ENCODE measurements around the gene KCND3.
"Not testable (repeated sequence)": the region's sequence is repeated elsewhere in the genome, so short reads cannot be mapped to it uniquely, and the experiment has no call there.

The KCND3 gene

DNA sequence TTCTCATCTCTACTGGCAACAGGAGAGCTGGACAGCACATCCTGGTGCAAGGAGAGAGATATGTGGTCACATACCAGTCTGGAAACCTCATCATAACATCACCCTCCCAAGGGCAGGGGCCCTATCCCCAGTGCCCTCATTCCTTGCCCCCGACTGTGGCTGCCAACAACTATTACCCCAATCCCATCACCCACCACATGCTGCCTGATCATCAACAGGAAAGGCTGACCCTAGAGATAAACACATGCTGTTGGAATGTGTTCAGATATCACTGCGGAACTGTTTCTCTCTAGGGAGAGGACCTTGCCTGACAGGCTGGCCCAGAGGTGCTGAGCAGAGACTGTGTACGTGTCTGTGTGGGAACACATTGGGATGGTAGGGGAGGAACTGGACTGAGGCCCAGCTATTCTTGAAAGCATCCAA is 245.8 kb downstream of the KCND3 start:
- no peak for DNase-seq (ENCODE audit: low read depth, low spot score)

- no peak for DNase-seq (ENCODE audit: low read depth, low spot score)
Measured at GRCh38 chr1:111742938-111743549, 246.4 kb downstream of the KCND3 start.

DNA sequence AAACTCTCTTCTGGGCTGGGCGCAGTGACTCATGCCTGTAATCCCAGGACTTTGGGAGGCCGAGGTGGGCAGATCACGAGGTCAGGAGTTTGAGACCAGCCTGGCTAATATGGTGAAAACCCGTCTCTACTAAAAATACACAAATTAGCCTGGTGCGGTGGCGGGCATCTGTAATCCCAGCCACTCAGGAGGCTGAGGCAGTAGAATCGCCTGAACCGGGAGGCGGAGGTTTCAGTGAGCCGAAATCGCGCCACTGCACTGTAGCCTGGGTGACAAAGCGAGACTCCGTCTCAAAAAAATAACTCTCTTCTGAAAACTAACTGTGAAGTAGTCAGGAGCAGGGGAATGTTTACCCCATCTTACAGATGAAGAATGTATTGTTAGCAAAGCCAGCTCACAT is 247.2 kb downstream of the KCND3 start:
- DNase-seq (ENCODE audit: low read depth, low spot score), result not testable (repeated sequence)

DNA sequence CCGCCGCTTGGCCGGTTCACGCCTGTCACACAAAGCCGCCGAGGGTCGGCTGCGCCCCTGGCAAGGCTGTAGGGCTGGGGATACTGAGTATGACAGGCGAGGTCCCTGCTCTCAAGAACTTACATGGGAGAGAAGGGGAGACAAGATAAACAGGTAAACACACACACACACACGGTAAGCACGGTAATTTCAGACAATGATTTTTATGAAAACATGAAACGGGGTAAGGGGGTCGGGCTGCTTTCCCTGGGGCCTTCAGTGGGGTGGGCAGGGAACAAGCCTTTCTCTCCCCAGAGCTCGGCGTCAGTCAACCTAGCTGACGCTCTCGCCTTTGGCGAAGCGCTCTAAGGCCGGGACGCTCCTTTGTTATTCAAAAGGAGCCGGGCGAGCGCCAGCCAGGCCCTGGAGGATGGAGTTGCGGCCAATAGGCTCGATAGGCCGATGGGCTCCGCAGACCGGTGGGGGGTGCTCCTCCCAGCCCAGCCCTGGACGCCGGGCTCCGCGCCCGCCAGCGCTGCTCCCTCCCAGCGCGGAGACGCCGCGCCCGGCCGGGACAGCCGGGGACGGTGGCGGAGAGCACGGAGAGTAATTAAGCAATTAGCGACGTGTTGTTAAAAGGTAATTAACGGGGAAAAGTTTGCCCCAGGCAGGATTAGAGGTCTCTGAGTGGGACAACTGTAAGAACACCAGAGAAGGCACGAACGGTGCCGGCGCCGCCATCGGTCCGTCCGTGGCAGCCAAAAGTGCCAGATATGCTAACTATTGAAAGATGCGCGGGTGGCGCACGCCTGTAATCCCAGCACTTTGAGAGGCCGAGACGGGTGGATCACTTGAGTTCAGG is 249.3 kb downstream of the KCND3 start:
- no peak for DNase-seq (ENCODE audit: low read depth, low spot score)

- no peak for DNase-seq (ENCODE audit: low read depth, low spot score)
Measured at GRCh38 chr1:111739194-111739924, 250.1 kb downstream of the KCND3 start, which contains the start of gene INKA2. Gene INKA2, minus strand, starts transcription at chr1:111739395. Its CDS starts 153 bp downstream, at chr1:111739242.

- DNase-seq (ENCODE audit: low read depth, low spot score), result no peak
Measured at GRCh38 chr1:111738436-111739193, 250.9 kb downstream of the KCND3 start.

DNA sequence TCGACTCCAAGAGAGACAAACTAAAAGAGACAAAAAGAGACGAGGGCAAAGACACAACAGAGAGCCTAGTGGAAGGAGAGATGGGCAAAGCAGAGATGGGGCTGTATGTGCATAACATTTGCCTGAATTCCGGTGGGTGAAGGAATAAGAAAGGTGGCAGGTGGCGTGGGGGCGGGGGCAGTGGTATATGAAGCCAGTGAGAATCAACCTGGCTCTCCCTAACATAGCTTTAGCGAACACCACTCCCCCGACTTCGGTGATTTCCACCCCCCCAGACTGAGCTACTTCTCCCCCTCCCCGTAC is 251.4 kb downstream of the KCND3 start:
- DNase-seq (ENCODE audit: low read depth, low spot score), result no peak

DNA sequence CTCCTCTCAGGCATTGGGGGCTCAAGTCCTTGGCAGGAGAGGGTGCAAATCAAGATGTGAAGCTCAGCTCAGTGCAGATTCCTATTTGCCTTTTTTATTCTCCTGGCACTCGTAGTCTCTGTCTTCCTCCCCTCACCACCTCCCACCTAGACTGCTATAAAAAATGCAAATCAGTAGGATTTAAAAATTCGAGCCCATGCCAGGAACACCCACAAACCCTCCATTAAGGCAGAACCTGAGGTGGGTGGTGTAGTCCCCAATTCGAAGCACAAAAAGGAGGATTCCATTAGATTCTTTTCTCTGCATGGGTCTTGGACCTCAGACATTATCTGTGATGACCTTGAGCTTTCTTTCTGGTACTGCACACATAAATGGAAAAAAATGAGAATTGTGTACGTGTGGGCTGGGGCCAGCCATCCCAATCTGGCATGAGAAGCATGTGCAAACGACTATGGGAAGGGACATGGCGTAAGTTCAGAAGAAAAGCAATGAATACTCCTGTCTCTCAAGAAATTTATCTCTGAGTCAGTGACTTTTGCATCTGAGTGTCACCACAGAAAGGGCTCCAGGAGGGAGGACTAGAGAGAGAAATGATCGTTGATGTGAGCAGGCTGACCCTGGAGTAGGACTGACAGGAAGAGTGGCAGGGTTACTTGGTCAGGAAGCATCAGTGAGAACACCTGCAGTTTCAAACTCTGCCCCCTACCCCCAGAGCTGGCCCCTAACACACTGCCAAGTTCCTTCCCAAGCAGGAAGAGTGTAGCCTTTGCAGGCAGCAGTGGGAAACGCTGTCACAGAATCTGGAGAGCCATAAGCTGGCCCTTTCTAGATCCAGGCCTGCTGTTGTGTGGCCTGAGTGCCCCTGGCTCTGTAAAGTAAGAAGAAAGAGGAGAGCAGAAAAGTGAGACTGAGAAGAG is 252.0 kb downstream of the KCND3 start:
- DNase-seq (ENCODE audit: low read depth, low spot score), result no peak

GRCh38 chr1:111736548-111737215 is 252.8 kb downstream of the KCND3 start:
- DNase-seq (ENCODE audit: low read depth, low spot score), result no peak

DNA sequence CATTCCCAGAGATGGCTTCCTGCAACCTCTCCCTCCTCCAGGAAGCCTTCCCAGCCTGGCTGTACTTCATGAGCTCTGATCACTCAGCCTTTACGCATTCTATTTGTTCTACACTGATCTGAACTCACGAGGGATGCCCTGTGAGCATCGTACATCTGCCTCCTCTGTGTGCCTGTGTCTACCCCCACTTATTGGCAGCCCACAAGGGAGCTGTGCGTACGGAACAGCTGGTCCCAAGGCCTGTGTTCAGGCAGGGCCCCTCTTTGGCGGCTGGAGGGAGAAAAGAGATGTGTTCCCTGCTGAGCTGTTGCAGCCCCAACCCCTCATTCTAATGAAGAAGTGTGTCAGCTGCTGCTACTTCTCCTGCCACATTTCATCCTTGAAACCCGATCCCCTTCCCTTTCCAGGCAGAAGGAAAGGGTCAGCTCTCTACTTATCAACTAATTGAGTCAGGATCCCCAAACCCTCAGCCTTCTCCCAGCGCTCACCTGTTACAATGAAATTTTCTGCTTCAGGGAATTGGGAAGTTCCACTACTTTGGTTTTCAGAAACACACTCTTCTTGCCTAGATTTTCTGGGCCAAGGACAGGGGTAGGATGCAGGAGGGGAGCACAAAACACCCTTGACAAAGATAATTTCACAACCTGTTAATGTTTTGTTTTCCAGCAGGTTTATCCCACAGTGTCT is 253.5 kb downstream of the KCND3 start:
- no peak for DNase-seq (ENCODE audit: low read depth, low spot score)

DNA sequence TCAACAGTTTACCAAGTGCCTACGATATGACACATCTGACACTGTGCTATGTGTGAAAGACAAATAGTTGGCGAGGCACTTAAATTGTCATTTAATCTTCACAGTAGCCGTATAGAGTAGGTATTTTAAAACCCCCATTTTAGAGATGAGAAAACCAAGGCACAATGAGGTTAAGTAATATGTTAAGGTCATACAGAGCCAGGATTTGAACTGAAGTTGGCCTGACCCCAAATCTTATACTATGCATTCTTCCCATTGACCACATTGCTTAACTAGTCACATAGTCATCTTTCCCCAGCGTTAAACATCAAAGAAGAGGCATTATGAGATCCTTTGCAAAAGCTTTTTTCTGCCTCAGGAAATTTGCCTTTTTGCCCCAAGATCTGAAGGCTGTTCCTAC is 254.1 kb downstream of the KCND3 start:
- no peak for DNase-seq (ENCODE audit: low read depth, low spot score)

DNA sequence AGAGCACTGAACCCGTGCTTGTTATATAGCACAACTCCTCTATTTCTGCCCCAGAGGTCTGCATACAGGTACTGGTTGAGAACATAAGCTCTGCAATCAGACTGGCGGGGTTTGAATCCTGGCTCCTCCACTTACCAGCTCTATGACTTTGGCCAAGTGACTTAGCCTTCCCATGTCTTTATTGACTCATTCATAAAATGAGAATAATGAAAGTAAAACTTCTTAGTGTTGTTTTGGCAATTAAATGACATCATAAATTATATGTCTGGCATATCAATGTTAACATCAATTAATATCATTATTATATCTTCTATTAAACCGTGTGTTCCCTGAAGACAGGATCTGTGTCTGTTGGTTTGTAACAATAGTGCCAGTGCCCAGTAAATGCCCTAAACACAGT is 254.6 kb downstream of the KCND3 start:
- no peak for DNase-seq (ENCODE audit: low read depth, low spot score)

- no peak for DNase-seq (ENCODE audit: low read depth, low spot score)
Measured at GRCh38 chr1:111734426-111734825, 255.0 kb downstream of the KCND3 start.

GRCh38 chr1:111733992-111734341 is 255.5 kb downstream of the KCND3 start:
- no peak for DNase-seq (ENCODE audit: low read depth, low spot score)

DNA sequence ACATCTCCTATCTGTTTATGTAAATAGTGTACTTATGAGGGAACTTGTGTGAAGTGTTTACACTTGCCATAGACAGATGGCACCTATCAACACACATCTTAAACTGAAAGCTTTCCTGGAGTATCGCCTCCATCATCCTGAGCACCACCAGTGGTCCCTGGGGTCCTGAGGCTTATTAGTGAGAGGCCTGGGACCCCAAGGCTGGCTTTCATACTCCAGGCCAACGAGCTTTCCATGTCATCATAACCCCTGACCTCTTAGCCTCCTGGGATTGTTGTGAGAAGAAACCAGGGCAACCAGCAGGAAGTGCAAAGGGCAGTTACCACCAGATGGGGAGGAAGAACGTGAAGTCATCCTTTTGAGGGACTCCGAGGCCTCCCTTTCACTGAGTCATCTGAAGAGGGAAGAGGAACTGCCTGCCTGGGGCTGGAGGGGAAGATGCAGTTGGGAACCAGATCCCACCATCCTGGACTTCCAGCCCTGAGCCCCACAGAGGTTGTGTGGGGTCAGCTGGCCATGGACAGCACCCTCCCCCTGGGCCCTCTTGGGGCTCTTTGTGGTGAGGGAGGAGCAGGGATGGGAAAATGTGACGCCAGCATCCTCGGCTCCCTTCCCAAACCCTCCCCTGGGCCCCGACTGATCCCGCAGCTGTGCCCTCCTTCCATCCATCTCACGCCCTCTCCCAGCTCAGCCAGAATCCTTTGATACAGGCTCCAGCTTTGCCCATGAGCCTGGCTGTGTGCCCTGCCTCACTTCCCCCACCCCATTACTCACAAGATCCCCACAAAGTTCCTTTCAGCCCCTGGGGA is 256.1 kb downstream of the KCND3 start:
- DNase-seq (ENCODE audit: low read depth, low spot score), result no peak

DNA sequence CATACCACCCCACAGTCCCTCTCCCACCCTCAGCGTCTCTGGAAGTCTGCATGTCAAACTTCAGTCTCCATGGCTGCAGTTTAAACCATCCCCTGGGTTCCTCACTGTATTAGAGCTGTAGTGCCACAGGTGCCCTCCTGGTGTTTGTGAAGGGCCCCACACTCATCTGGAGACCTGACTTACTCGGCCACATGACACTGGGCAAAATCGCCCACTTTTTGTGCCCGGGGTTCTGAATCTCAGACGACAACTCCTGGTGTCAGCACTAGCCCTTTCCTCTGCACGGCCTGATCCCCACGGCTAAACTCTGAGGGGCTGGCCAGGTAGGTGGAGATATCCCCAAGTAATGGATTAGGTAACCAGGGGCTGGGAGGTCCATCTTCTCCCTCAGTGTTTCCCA is 256.8 kb downstream of the KCND3 start:
- DNase-seq (ENCODE audit: low read depth, low spot score), result no peak

DNA sequence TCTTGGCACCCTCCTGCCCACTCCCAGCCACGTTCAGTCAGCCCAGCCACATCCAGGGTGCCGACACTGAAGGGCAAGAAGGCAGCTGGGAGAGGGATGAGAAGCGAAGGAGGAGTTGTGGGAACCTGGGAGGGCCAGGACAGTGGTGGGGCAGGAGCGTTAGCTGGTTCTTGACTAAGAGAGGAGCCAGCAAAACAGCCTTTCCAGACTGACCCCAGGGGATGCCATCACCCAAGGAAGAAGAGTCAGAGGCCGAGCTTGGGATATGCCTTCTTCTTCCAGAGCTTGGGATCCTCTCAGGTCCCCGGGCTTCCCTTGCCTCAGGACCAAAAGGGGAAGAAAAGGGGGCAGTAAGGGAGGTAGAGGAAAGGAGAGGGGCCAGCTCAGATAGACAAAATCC is 257.5 kb downstream of the KCND3 start:
- no peak for DNase-seq (ENCODE audit: low read depth, low spot score)

DNA sequence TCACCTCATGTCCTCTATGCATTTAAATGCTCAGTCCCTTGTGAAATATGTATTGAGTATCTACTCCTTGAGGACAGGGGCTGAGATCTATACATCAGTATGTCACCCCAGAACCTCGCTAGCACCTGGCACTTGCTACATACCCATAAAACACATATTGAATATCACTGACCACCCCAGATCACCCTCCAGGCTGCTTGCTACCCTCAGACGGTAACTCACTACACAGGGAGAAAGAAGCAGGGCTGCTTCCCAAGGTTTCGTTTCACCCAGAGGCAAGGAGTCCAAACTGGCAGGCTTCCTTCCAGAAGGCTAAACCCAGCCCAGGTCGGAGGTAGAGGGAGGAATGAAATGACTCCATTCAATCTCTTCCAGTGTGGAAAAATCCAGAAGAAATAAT is 258.8 kb downstream of the KCND3 start:
- no peak for DNase-seq (ENCODE audit: low read depth, low spot score)
